Stimulated activated CD4-positive, alpha-beta T cell treated with anti-CD3 and anti-CD28 coated beads, Interleukin-2, amount 100 ng/mL, for 48 hours (primary cell): ENCODE data around the gene GPC6.

Experiments
- DNase-seq, 2 donors: peaks; one replicate each; pipeline ENCODE4 v3.0.0-alpha.2; 2020

The GPC6 gene

GRCh38 chr13:94009701-94010100, 783.1 kb downstream of the GPC6 start:
- no peak for DNase-seq

- DNase-seq, result no peak
Measured at GRCh38 chr13:94014461-94014860, 787.9 kb downstream of the GPC6 start.

- no peak for DNase-seq
Measured at GRCh38 chr13:94020426-94020825, 793.8 kb downstream of the GPC6 start.

- no peak for DNase-seq
Measured at GRCh38 chr13:94020833-94021232, 794.2 kb downstream of the GPC6 start.

- DNase-seq, result no peak
Measured at GRCh38 chr13:94028234-94028633, 801.6 kb downstream of the GPC6 start.

- no peak for DNase-seq
Measured at GRCh38 chr13:94028650-94029049, 802.0 kb downstream of the GPC6 start.

- DNase-seq, result no peak
Measured at GRCh38 chr13:94030415-94031119, 804.0 kb downstream of the GPC6 start.

- DNase-seq, result no peak
Measured at GRCh38 chr13:94031609-94032008, 805.0 kb downstream of the GPC6 start.

GRCh38 chr13:94033098-94033497, 806.5 kb downstream of the GPC6 start:
- DNase-seq, result no peak

GRCh38 chr13:94033830-94034642, 807.4 kb downstream of the GPC6 start:
- DNase-seq, result no peak

- DNase-seq, result no peak
Measured at GRCh38 chr13:94050039-94050438, 823.4 kb downstream of the GPC6 start.

- DNase-seq, result no peak
Measured at GRCh38 chr13:94050686-94051085, 824.1 kb downstream of the GPC6 start.

GRCh38 chr13:94053986-94054593, 827.5 kb downstream of the GPC6 start:
- DNase-seq, result no peak

- DNase-seq, result no peak
Measured at GRCh38 chr13:94056362-94056990, 829.9 kb downstream of the GPC6 start.

GRCh38 chr13:94057618-94058186, 831.1 kb downstream of the GPC6 start:
- DNase-seq, result no peak

GRCh38 chr13:94058821-94059360, 832.3 kb downstream of the GPC6 start:
- no peak for DNase-seq

- DNase-seq, result no peak
Measured at GRCh38 chr13:94061301-94061700, 834.7 kb downstream of the GPC6 start.

- no peak for DNase-seq
Measured at GRCh38 chr13:94063096-94063495, 836.5 kb downstream of the GPC6 start.

GRCh38 chr13:94063848-94064247, 837.2 kb downstream of the GPC6 start:
- no peak for DNase-seq

- no peak for DNase-seq
Measured at GRCh38 chr13:94065741-94066140, 839.1 kb downstream of the GPC6 start.

GRCh38 chr13:94073007-94073744, 846.6 kb downstream of the GPC6 start:
- no peak for DNase-seq

- DNase-seq, result no peak
Measured at GRCh38 chr13:94079876-94080275, 853.3 kb downstream of the GPC6 start.
